GM12875 (cell line): Measurements from ENCODE around the gene KLHL13.
"Not testable (repeated sequence)": the region's sequence is repeated elsewhere in the genome, so short reads cannot be mapped to it uniquely, and the experiment has no call there.

Experiments used
- H3K4me3 ChIP-seq: one replicate; pipeline ENCODE4 v1.5.1; 2011; ENCODE audit warnings: low read depth, low read length, control low read depth
- CTCF ChIP-seq: IDR thresholded peaks from 2 replicates; pipeline ENCODE4 v1.5.1; 2011; ENCODE audit warnings: low read depth, mild to moderate bottlenecking, control low read depth, inconsistent platforms, low read length, moderate library complexity, borderline replicate concordance; ENCODE audit not compliant: insufficient read depth

KLHL13 gene

GRCh38 chrX:118148737-118149136, 32.1 kb upstream of the KLHL13 start:
- no peak for TF ChIP-seq CTCF
- H3K4me3 ChIP-seq = no peak overlapping the region

GRCh38 chrX:118147771-118148170, 31.2 kb upstream of the KLHL13 start:
- H3K4me3 ChIP-seq = not testable (repeated sequence)

GRCh38 chrX:118143578-118143977, 27.0 kb upstream of the KLHL13 start:
- no peak for TF ChIP-seq CTCF

GRCh38 chrX:118131336-118131735, 14.7 kb upstream of the KLHL13 start:
- no peak for TF ChIP-seq CTCF
- H3K4me3 ChIP-seq = no peak overlapping the region

More at GRCh38 chrX:118143578-118143977, 27.0 kb upstream of the KLHL13 start:
- no peak overlapping the region for H3K4me3 ChIP-seq

- no peak for TF ChIP-seq CTCF
- no peak overlapping the region for H3K4me3 ChIP-seq
These were observed 13.1 kb upstream of the KLHL13 start for GRCh38 chrX:118129681-118130080.

- TF ChIP-seq CTCF = no peak
- no peak overlapping the region for H3K4me3 ChIP-seq
These were observed 12.1 kb upstream of the KLHL13 start for GRCh38 chrX:118128724-118129123.

- H3K4me3 ChIP-seq = no peak overlapping the region
- TF ChIP-seq CTCF = no peak
These were observed 9.7 kb upstream of the KLHL13 start for GRCh38 chrX:118126286-118126685.

- H3K4me3 ChIP-seq = not testable (repeated sequence)
These were observed 7.6 kb upstream of the KLHL13 start for GRCh38 chrX:118124243-118124642.

GRCh38 chrX:118117741-118118140, 1.1 kb upstream of the KLHL13 start:
- no peak overlapping the region for H3K4me3 ChIP-seq

More at GRCh38 chrX:118117741-118118140, 1.1 kb upstream of the KLHL13 start:
- TF ChIP-seq CTCF = no peak
